ENCODE measurements around the gene MYO16. TPM values are rescaled to one million over a fixed set of nuclear protein-coding genes. Genes with fewer than 3 reads are reported as not detected.

MYO16 gene
- total RNA-seq, 2 experiments from 2014 or later = 0.53 to 1.1 TPM

DNA sequence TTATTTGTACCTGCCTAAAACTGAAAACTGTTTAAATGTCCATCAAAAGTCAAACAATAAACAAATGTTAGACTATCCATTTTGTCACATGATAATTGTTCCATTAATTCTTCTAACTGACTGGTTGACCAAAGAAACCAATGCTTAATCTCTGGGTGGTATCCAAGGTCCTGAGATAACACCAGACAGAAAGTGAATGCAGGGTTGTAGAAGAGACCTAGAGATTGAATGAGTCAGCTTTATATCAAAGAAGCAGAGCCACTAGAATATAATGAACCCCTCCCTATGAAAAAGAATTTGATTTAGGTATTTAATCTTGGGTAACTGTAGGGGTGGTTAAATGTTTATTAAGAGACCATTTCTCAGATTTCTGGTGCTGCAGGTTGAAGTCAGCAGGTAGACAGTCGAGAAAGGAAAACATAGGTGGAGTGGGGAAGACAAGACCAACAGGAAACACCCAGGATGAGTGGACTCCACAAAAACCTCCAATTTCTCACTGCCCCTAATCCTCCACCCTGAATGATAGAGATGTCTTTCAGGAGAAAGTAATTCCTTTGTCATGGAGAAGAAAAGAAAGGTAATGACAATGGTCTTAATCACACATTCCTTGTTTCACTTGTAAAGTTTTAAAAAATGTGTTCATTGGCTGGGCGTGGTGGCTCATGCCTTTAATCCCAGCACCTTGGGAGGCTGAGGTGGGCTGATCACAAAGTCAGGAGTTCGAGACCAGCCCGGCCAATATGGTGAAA, 620.5 kb downstream of the MYO16 start:
- Mint-ChIP-seq H3K27me3 (no peaks in the 10 kb centered on the region), H3K27ac (no peak overlapping the region), H3K4me3 (no peak overlapping the region), H3K36me3 (no peaks in the 10 kb centered on the region), H3K9me3 (peaks cover 3% of the 10 kb centered on the region), H3K4me1 (no peaks in the 10 kb centered on the region)
- DNase-seq (no peak), ATAC-seq (ENCODE audit: low read depth) (no peak)
- POLR2A ChIA-PET = no interaction called here

DNA sequence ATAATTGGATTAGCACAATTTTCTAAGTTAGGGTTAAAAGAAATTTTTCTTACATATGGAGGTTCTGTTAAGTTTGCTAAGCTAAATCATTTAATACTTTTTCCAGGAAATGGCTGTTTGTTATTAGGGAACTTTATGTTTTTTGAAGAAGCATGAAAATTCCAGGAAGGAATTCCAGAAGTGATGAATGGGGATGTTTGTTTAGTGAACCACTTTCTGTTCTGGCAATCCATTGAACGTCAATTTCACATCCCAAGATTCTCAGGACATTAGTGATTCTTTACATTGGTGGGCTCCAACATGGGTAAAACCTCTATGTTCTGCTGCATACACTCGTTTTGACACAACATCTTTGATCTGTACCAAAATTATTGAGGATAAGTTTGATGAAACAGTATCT, 622.5 kb downstream of the MYO16 start:
- Mint-ChIP-seq H3K27me3 (no peaks in the 10 kb centered on the region), H3K4me1 (no peaks in the 10 kb centered on the region), H3K27ac (no peak overlapping the region), H3K9me3 (peaks cover 2% of the 10 kb centered on the region), H3K36me3 (no peaks in the 10 kb centered on the region), H3K4me3 (no peak overlapping the region)
- ATAC-seq (ENCODE audit: low read depth) = no peak
- POLR2A ChIA-PET = no interaction called here
- DNase-seq = no peak

DNA sequence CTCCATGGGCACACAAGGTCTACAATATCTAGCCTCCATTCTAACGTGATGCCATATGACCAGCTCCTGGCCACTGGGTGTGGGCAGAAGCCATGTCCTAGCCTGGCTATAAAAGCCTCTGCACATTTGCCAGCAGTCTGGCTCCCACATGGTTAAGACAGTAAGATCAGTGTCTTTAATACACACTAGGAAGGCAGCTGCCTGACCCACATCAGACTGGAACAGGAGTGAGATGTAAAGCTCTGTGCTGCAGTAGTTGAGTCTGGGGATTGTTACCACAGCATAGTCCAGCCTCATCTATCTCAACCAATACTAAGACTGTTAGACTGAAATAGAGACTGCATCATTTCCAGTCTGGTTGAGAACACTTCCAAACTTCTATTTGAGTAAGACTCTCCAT, 623.9 kb downstream of the MYO16 start:
- DNase-seq = no peak

DNA sequence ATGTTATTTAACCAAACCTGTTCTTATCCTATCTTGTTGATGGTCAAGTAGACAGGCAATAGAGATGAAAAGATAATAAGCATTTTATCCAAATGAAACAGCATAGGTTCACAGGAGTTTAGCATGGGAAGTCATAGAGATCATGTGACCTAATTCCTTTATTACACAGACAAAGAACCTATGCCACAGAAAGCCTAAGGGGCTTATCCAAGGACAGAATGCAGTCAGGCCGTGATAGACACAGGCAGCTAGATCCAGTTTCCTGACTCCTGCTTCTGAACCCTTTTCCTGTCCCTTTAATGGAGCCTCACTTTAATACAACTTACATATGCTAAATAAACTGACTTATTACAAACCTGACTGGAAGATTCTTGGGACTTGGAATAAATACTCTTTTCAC, 624.9 kb downstream of the MYO16 start:
- Mint-ChIP-seq H3K27me3 (no peaks in the 10 kb centered on the region), H3K4me1 (no peaks in the 10 kb centered on the region), H3K9me3 (peaks cover 2% of the 10 kb centered on the region), H3K27ac (no peak overlapping the region), H3K36me3 (no peaks in the 10 kb centered on the region), H3K4me3 (no peak overlapping the region)
- ATAC-seq (ENCODE audit: low read depth) = no peak
- POLR2A ChIA-PET = no interaction called here
- no peak for DNase-seq

More for the DNA sequence above, 623.9 kb downstream of the MYO16 start:
- H3K27me3 Mint-ChIP-seq = no peaks in the 10 kb centered on the region
- H3K4me3 Mint-ChIP-seq = no peak overlapping the region
- POLR2A ChIA-PET = no interaction called here
- no peaks in the 10 kb centered on the region for H3K36me3 Mint-ChIP-seq
- no peak overlapping the region for H3K27ac Mint-ChIP-seq
- H3K4me1 Mint-ChIP-seq = no peaks in the 10 kb centered on the region
- peaks cover 4% of the 10 kb centered on the region for H3K9me3 Mint-ChIP-seq
- ATAC-seq (ENCODE audit: low read depth) = no peak

DNA sequence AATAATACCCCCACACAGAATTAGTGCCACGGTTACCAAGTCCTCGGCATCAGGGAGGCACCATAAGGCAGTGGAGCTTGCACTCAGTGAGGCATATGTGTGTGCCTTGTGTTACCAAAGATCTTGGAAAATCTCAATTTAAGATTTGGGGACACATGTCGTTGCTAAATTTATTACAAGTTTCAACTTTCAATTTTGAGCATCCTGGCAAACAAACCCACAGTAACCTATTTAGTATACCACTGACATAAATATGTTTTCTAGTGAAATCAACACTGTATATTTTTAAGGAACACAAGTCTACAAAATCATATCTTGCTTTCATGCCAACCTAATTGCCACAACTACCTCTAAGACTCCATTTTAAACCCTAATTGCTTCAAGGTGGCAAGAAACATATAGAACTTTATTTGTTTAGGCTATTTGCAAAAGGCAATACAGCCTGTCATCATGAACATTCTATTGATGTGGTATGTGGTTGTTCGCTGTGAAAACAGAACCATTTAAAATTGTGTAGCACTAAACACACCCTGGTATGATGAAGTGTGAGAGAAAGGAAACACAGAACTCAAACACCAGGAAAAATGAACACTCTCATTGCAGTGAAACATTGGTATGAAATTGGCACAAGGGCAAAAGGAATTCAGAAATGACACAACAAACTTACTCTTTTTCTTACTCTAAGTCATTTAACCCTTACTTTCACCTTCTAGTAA, 625.9 kb downstream of the MYO16 start:
- Mint-ChIP-seq H3K27me3 (no peaks in the 10 kb centered on the region), H3K36me3 (no peaks in the 10 kb centered on the region), H3K4me1 (no peaks in the 10 kb centered on the region), H3K9me3 (peaks cover 2% of the 10 kb centered on the region), H3K4me3 (no peak overlapping the region), H3K27ac (no peak overlapping the region)
- DNase-seq (no peak), ATAC-seq (ENCODE audit: low read depth) (no peak)
- POLR2A ChIA-PET = no interaction called here

DNA sequence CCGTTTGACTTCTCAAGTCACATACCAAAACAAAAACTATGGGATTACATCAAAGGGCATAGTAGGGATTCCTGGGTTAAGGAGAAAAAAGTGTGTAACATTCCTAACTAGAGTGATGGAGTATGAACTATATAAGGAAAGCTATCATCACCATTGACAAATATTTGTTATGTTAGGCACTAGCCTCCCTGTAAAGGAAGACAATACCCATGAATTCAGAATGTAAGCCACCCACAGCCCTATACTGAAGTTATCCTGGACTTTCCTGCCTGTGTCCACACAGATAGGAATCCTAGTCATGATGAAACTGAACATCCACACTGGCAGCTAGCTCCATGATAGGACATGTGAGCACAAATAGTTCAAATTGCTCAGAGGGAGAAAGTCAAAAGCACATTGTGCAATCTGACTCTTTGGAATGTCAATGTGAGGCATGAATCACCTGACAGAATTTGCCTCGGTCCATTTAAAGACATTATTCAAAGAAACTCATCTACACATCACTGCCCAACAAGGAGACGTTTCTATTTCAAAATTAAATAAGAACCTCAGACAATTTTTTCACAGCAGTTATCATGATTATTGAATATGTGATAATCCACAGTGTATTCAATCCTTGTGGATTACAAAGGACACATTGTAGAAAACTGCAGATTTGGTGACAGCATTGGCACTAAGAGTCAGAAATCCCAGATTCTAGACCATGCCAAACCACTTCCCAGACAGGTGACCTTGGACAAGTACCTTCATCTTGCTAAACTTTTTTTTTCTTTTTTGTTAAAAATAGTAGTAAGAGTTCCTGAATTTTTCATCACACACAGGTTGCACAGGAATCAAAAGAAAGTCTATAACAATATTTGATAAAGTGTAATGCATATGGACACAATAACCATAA, 627.7 kb downstream of the MYO16 start:
- no peaks in the 10 kb centered on the region for H3K4me1 Mint-ChIP-seq
- no peaks in the 10 kb centered on the region for H3K36me3 Mint-ChIP-seq
- H3K27ac Mint-ChIP-seq = no peak overlapping the region
- H3K4me3 Mint-ChIP-seq = no peak overlapping the region
- H3K9me3 Mint-ChIP-seq = peaks cover 2% of the 10 kb centered on the region
- ATAC-seq (ENCODE audit: low read depth) (no peak), DNase-seq (no peak)
- no peaks in the 10 kb centered on the region for H3K27me3 Mint-ChIP-seq
- POLR2A ChIA-PET = no interaction called here
